Endothelial cell of umbilical vein (primary cell): ENCODE data around the gene MBTPS2. TPM values are rescaled to one million over a fixed set of nuclear protein-coding genes. Genes with fewer than 3 reads are reported as not detected.
"Not testable (repeated sequence)": the region's sequence is repeated elsewhere in the genome, so short reads cannot be mapped to it uniquely, and the experiment has no call there.

Source experiments
- BruUV-seq: library from RNA; stranded (reverse); fragments of 400-500 nt; replicated peaks from 2 replicates; lab custom pipeline; 2021; lab: Mats Ljungman, UMichigan
- CTCF ChIA-PET: fragments of 300-600, 350-600 bp; sonication (Branson Sonifier 250); formaldehyde crosslinking; loops from one replicate; lab custom pipeline; 2021; ENCODE audit warnings: antibody characterized with exemption, inconsistent platforms; lab: Charles Lee
- POLR2A ChIA-PET: fragments of 300-600, 350-600 bp; sonication (Branson Sonifier 250); formaldehyde crosslinking; loops from one replicate; lab custom pipeline; 2021; ENCODE audit warnings: antibody characterized with exemption, inconsistent platforms; lab: Charles Lee
- DNase-seq: peaks from one replicate; pipeline ENCODE4 v3.0.0-alpha.2; 2011; ENCODE audit warnings: low read depth, low spot score
- FAIRE-seq: peaks from 2 replicates; lab custom pipeline; 2011; peaks lifted over from hg19 to GRCh38; lab: Jason Lieb, UNC
- H2AFZ ChIP-seq: 2 replicates; pipeline ENCODE4 v1.6.0; 2012; ENCODE audit warnings: low read depth, low read length, control low read depth, inconsistent platforms
- H3K27ac ChIP-seq: 2 replicates; pipeline ENCODE4 v1.5.1; 2011; ENCODE audit warnings: low read depth, mild to moderate bottlenecking, control low read depth, low read length, moderate library complexity; ENCODE audit not compliant: insufficient read depth
- H3K27me3 ChIP-seq, 2 experiments: 2 replicates each; pipeline versions ENCODE4 v1.6.0 to v1.6.1; 2011; ENCODE audit warnings: low read length in 2 of 2, mixed read lengths in 1 of 2; ENCODE audit not compliant: control insufficient read depth in 2 of 2, insufficient read depth in 2 of 2
- H3K36me3 ChIP-seq, 2 experiments: 2 replicates in 1 of 2; 3 replicates in 1 of 2; pipeline ENCODE4 v1.5.1; 2011; ENCODE audit warnings: low read length in 2 of 2, mild to moderate bottlenecking in 1 of 2, moderate library complexity in 1 of 2; ENCODE audit not compliant: control insufficient read depth in 2 of 2, insufficient read depth in 2 of 2; ENCODE audit errors: extremely low read depth in 1 of 2
- H3K4me1 ChIP-seq: 3 replicates; pipeline ENCODE4 v1.5.1; 2011; ENCODE audit warnings: mild to moderate bottlenecking, low read length; ENCODE audit not compliant: control insufficient read depth, insufficient read depth; ENCODE audit errors: extremely low read depth
- H3K4me2 ChIP-seq: 2 replicates; pipeline ENCODE4 v1.6.1; 2011; ENCODE audit warnings: low read length, control low read depth, mixed read lengths; ENCODE audit not compliant: insufficient read depth
- H3K4me3 ChIP-seq, 3 experiments: fragments of 200-600 bp in 1 of 3; sonication (generic), shearing (Covaris generic) in 1 of 3; replicated peaks in 1 of 3; 2 replicates each; pipeline ENCODE4 v1.5.1; 2011 to 2016; ENCODE audit warnings: control low read depth in 3 of 3, low read length in 3 of 3, mild to moderate bottlenecking in 2 of 3, inconsistent platforms in 1 of 3, low read depth in 1 of 3, moderate library complexity in 1 of 3; ENCODE audit not compliant: insufficient read depth in 1 of 3
- H3K79me2 ChIP-seq: 2 replicates; pipeline ENCODE4 v1.6.0; 2012; ENCODE audit warnings: low read length, inconsistent platforms; ENCODE audit not compliant: control insufficient read depth, insufficient read depth
- H3K9ac ChIP-seq: replicated peaks from 2 replicates; pipeline ENCODE3; 2011; ENCODE audit warnings: low read length, control low read depth; ENCODE audit not compliant: insufficient read depth; ENCODE audit errors: extremely low read depth
- H3K9me1 ChIP-seq: replicated peaks from 3 replicates; pipeline ENCODE4 v1.6.0; 2011; ENCODE audit warnings: mild to moderate bottlenecking, low read length; ENCODE audit not compliant: control insufficient read depth, insufficient read depth; ENCODE audit errors: extremely low read depth
- H3K9me3 ChIP-seq: replicated peaks from 2 replicates; pipeline ENCODE4 v1.5.1; 2012; ENCODE audit warnings: low read length, inconsistent platforms; ENCODE audit not compliant: control insufficient read depth, insufficient read depth
- H4K20me1 ChIP-seq: replicated peaks from 2 replicates; pipeline ENCODE3; 2011; ENCODE audit warnings: mild to moderate bottlenecking, low read length; ENCODE audit not compliant: control insufficient read depth, insufficient read depth; ENCODE audit errors: extremely low read depth
- CTCF ChIP-seq, 2 donors: IDR thresholded peaks; 1 replicate in 1 of 2; 2 replicates in 1 of 2; pipeline ENCODE4 v1.5.1; 2011; ENCODE audit warnings: low read length in 2 of 2, mild to moderate bottlenecking in 2 of 2, moderate library complexity in 2 of 2, control low read depth in 1 of 2, inconsistent platforms in 1 of 2, low read depth in 1 of 2; ENCODE audit not compliant: insufficient read depth in 1 of 2; ENCODE audit errors: extremely low read depth in 1 of 2
- EZH2 ChIP-seq: IDR thresholded peaks from 2 replicates; pipeline ENCODE4 v1.6.1; 2012; ENCODE audit warnings: borderline replicate concordance, low read depth, mild to moderate bottlenecking, moderate library complexity, low read length, inconsistent platforms; ENCODE audit not compliant: severe bottlenecking
- FOS ChIP-seq: IDR thresholded peaks from 2 replicates; pipeline ENCODE4 v1.6.1; 2011; ENCODE audit warnings: mild to moderate bottlenecking, low read length, moderate library complexity, borderline replicate concordance; ENCODE audit not compliant: insufficient read depth
- GATA2 ChIP-seq: IDR thresholded peaks from 2 replicates; pipeline ENCODE4 v1.7.0; 2011; ENCODE audit warnings: low read depth, mild to moderate bottlenecking, moderate library complexity, mixed read lengths, low read length; ENCODE audit not compliant: insufficient read length, insufficient read depth
- JUN ChIP-seq: IDR thresholded peaks from 2 replicates; pipeline ENCODE4 v1.6.1; 2011; ENCODE audit warnings: borderline replicate concordance, low read depth; ENCODE audit not compliant: insufficient read length, insufficient read depth
- MYC ChIP-seq: IDR thresholded peaks from one replicate; pipeline ENCODE4 v1.6.1; 2011; ENCODE audit warnings: mild to moderate bottlenecking, low read depth, low read length
- POLR2A ChIP-seq: IDR thresholded peaks from 2 replicates; pipeline ENCODE4 v1.6.1; 2012; ENCODE audit warnings: low read depth, mild to moderate bottlenecking, control low read depth, low read length
- POLR2AphosphoS5 ChIP-seq: IDR thresholded peaks from 2 replicates; pipeline ENCODE4 v1.6.1; 2012; ENCODE audit warnings: low read depth, mild to moderate bottlenecking, control low read depth, low read length, moderate library complexity; ENCODE audit not compliant: insufficient read depth
- dilution Hi-C: fragments of 300-500 bp; cut with MboI; formaldehyde crosslinking; loops from one replicate; pipeline ENCODE4 v1.15.0; 2019; ENCODE audit warnings: low sequenced_read_pairs; ENCODE audit not compliant: extremely low pct_ligation_motif_present
- intact Hi-C: fragments of 100-400 bp; cut with micrococcal nuclease; formaldehyde crosslinking; loops from one replicate; pipeline ENCODE4 v1.10.0; 2022
- polyA plus RNA-seq, 4 experiments: library from polyadenylated mRNA; depleted of rRNA in 3 of 4; stranded (reverse) in 3 of 4; unstranded in 1 of 4; fragments of >200 nt; gene quantifications; 2 replicates each; pipeline versions ENCODE4 v1.2.1 to v1.2.3, GENCODE V29; 2011 to 2012; ENCODE audit warnings: missing spikeins in 1 of 4
- total RNA-seq: library from RNA; stranded (reverse); gene quantifications from 2 replicates; pipeline ENCODE4 v1.2.3, GENCODE V29; 2021
- TF ChIP-seq, protein P1 (sequence below): IDR thresholded peaks from 2 replicates; pipeline ENCODE4 v1.6.1; 2011; ENCODE audit not compliant: insufficient read depth, insufficient read length

MBTPS2 gene
- total and polyA plus RNA-seq, 2 donors (not counting 3 experiments of a cell fraction or from before 2014, with no cell fraction given) = 11.4 to 16.4 TPM

GRCh38 chrX:21816136-21816535 lies 23.3 kb upstream of the MBTPS2 start:
- no peak for FAIRE-seq
- H3K4me3 ChIP-seq = no peak overlapping the region
- TF ChIP-seq FOS = no peak
- TF ChIP-seq, protein P1, sequence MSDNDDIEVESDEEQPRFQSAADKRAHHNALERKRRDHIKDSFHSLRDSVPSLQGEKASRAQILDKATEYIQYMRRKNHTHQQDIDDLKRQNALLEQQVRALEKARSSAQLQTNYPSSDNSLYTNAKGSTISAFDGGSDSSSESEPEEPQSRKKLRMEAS = no peak
- TF ChIP-seq GATA2 = no peak
- TF ChIP-seq JUN = no peak
- no peak for TF ChIP-seq MYC
- TF ChIP-seq POLR2A = no peak
- no peak for TF ChIP-seq EZH2
- TF ChIP-seq CTCF (IDR thresholded peaks at IDR 0.05; ENCODE audit: extremely low read depth in 1 of 2, insufficient read depth in 1 of 2, low read depth in 1 of 2, low read length in 2 of 2) = no peak
- TF ChIP-seq POLR2AphosphoS5 = no peak
- intact Hi-C loops (no loop called here), dilution Hi-C loops (no loop called here)
- no peaks in the 10 kb centered on the region for H4K20me1 ChIP-seq
- no peak overlapping the region for H3K9ac ChIP-seq
- no peaks in the 10 kb centered on the region for H3K79me2 ChIP-seq
- H3K9me1 ChIP-seq = no peaks in the 10 kb centered on the region
- H2AFZ ChIP-seq = no peak overlapping the region
- ChIA-PET CTCF (no interaction called here), POLR2A (no interaction called here)
- no peak for DNase-seq
- H3K4me1 ChIP-seq = no peaks in the 10 kb centered on the region
- no peaks in the 10 kb centered on the region for H3K9me3 ChIP-seq
- H3K27me3 ChIP-seq = peaks cover 0 to 4% of the 10 kb centered on the region in 2 experiments
- no peaks in the 10 kb centered on the region for H3K36me3 ChIP-seq
- no peak overlapping the region for H3K4me2 ChIP-seq
- BruUV-seq = no TSS peak
- H3K27ac ChIP-seq = no peak overlapping the region

DNA sequence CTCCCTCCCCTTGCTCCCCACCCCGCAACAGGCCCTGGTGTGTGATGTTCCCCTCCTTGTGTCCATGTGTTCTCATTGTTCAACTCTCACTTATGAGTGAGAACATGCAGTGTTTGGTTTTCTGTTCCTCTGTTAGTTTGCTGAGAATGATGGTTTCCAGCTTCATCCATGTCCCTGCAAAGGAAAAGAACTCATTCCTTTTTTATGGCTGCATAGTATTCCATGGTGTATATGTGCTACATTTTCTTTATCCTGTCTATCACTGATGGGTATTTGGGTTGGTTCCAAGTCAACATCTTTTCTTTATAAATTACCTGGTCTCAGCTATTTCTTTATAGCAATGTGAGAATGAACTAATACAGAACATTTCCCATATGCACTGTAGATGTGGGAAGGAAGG lies 19.2 kb upstream of the MBTPS2 start:
- H3K4me3 ChIP-seq, H3K27me3 ChIP-seq, H3K4me2 ChIP-seq, DNase-seq, H3K9ac ChIP-seq, POLR2A ChIA-PET, H3K9me3 ChIP-seq, dilution Hi-C loops, H3K36me3 ChIP-seq, CTCF ChIA-PET, FAIRE-seq, H3K9me1 ChIP-seq, H3K4me1 ChIP-seq, H3K79me2 ChIP-seq, H4K20me1 ChIP-seq, H3K27ac ChIP-seq, H2AFZ ChIP-seq, intact Hi-C loops, BruUV-seq: not testable (repeated sequence)
